ENCODE data around the gene STX12.

STX12 gene

DNA sequence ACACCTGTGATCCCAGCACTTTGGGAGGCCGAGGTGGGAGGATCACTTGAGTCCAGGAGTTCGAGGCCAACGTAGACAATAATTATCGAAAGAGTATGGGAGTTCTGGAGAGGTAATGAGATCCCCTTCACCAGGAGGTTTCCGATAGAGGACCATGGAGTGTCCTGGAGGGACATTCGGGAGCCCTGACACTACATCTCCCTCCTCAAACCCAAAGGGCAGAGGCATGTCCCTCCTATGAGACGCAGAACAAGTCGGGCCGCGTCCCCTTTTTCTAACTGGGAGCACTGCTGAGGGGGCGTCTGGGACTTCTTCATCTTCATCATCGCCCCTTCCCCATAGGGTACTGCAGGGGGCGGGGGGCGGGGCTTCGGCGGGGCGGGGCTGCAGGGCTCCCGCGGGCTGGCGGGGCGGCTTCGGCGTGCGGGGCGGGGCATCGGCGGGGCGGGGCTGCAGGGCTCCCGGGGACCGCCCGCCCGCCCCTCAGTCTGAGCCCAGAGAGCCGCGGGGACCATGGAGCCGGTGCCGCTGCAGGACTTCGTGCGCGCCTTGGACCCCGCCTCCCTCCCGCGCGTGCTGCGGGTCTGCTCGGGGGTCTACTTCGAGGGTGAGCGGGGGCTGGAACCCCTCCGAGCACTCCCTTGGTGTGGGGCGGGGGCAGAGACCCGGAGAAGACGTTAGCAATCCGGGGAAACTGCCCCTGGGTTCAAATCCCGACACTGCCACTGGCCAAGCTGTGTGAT, 99.2 kb downstream of the STX12 start, which contains the start of gene THEMIS2:
THEMIS2 (plus strand) TSS at position 486 of the 743 bp plus-strand sequence; CDS start at position 514, 28 bp downstream.
- peak; percentile 85 for DNase-seq

DNA sequence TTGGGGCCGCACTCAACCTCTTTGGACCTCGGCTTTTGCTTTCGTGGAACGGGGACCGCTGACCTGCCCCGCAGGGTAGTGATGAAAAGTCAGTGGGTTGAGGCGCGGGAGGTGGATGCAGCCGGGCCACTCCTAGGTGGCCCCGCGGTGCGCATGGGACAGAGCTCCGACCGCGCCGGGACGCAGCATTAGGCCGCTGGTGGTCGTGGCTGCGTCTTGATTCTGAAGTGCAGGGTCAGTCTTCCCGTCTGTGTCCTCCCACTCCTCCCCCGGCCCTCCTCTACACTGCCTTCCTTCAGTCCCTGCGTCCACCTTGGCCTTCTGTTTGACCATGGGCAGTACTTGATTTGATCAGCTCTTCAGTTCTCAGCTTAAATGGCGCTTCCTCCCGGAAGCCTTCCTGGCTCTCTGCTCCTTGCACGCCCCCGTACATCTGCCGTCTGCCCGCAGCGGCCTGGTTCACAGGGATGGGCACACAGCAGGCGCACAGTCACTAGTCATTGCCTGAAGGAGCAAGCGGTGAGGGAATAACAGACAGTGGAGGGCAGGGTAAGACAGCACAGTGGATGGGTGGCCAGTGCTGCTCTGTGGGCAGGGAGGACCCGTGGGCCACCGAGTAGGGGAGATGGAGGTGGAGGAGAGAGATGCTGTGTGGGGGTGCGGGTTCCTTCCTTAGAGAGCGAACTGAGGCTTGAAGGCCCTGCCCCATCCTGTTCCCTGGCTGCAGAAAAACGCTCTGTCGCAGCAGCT, 100.0 kb downstream of the STX12 start:
- peak; percentile 62 for DNase-seq

- DNase-seq: peak; percentile 39
Observed at GRCh38 chr1:27873671-27874384, 100.8 kb downstream of the STX12 start.

Measured in hematopoietic multipotent progenitor cell treated with erythropoietin and hydrocortisone succinate and interleukin-3 and kit ligand, for 6 days (in vitro differentiated cells).